ENCODE results near the gene MIR17HG. TPM values are rescaled to one million over a fixed set of nuclear protein-coding genes. Genes with fewer than 3 reads are reported as not detected.
"Not testable (repeated sequence)": the region's sequence is repeated elsewhere in the genome, so short reads cannot be mapped to it uniquely, and the experiment has no call there.

Gene MIR17HG
- total and polyA plus RNA-seq, 5 donors: 1.1 to 2.6 (median 1.9) TPM

DNA sequence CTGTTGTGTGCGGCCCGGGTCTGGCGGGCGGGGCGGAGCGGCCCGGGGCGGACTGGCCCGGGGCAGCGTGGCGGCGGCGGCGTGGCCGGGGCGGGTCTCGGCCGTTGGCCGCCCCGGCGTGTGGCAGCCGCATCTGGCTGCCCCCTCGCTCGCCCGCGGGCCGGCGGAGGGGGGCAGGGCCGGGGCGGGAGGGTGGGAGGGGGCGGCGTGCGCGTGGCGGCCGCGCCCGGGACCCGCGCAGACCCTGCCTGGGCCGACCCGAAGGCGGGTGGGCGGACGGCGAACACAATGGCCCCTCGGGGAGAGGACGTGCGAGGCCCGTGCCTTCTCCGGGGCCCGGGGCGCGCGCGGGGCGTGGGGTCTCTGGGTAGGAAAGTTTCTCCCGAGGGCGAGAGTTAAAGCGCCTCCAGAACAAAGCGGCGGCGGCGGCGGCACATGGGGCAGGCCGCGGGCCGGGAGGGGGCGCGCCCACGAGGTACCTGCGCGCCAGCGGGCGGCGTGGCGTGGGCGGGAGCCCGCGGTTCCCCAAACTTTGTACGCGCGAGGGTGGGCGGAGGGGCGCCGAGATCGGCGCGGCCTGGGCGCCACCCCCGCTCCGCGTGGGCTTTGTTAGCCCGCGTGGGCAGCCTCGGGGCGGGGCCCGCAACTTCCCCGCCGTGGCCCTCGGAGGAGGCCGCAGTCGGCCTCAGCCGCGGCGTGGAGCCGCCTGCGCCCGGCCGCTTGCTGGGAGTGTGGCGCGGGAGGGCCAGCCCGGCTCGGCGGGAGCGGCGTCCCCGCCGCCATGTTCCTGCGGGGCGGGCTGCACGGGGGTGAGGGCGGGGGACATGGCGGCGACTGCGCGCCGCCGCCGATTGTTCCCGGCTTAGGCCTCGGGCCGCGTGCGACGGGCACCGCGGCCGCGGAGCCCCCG lies 764 bp downstream of the MIR17HG start:
- under 1% methylated on average over 139 of the region's 141 CpGs for WGBS

DNA sequence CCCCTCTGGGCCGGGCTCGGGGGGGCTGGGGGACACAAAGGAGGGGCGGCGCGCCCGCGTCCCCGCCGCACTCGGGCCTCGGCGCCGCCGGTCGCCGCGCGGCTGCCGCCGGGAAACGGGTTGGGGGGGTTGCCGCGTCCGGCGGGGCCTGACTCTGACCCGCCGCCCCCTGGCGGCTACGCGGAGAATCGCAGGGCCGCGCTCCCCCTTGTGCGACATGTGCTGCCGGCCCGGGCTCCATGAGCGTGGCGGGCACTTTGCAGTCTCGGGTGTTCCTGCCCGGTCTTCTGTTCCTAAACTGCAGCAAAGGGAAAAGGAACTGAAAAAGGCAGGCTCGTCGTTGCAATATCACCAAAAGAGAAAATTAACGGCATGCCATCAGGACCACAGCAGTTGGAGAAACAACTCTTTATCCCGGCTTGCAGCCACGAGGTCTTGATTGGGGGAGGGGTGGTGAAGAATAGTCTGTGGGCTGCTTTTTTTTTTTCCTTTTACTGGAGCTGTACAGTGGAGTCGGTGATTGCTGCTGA lies 1.5 kb downstream of the MIR17HG start:
- intact Hi-C loops (cut with DNase I): no loop called here

More for the DNA sequence above, 764 bp downstream of the MIR17HG start:
- Histone ChIP-seq H3K4me1 (ENCODE audit: control insufficient read depth, insufficient read depth, low read length) (no peaks in the 10 kb centered on the region), H3K4me3 (ENCODE audit: low read length) (peak overlapping the region; percentile 78), H3K27me3 (ENCODE audit: control insufficient read depth, insufficient read depth) (no peaks in the 10 kb centered on the region), H3K9me3 (ENCODE audit: control insufficient read depth, low read length) (no peaks in the 10 kb centered on the region), H3K27ac (ENCODE audit: low read length) (peak overlapping the region; percentile 93)
- DNase-seq: peak; percentile 49 to 84 (median 76)
- ATAC-seq: peak; percentile 70 to 77
- intact Hi-C loops (cut with DNase I): no loop called here

DNA sequence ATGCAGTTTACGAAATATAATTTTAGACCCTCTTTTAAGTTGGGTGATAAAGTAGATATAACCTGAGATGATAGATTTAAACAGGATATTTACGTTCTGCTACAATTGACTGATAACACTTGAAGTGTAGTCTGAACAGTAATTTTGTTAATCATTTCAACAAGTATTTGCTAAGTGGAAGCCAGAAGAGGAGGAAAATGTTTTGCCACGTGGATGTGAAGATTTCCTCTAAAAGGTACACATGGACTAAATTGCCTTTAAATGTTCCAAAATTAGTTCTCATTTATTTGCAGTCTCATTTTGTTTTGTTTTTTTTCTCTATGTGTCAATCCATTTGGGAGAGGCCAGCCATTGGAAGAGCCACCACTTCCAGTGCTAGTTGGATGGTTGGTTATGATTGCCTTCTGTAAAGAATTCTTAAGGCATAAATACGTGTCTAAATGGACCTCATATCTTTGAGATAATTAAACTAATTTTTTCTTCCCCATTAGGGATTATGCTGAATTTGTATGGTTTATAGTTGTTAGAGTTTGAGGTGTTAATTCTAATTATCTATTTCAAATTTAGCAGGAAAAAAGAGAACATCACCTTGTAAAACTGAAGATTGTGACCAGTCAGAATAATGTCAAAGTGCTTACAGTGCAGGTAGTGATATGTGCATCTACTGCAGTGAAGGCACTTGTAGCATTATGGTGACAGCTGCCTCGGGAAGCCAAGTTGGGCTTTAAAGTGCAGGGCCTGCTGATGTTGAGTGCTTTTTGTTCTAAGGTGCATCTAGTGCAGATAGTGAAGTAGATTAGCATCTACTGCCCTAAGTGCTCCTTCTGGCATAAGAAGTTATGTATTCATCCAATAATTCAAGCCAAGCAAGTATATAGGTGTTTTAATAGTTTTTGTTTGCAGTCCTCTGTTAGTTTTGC lies 2.8 kb downstream of the MIR17HG start:
- Histone ChIP-seq H3K9me3 (ENCODE audit: control insufficient read depth, low read length) (no peaks in the 10 kb centered on the region), H3K27me3 (ENCODE audit: control insufficient read depth, insufficient read depth) (no peaks in the 10 kb centered on the region), H3K4me1 (ENCODE audit: control insufficient read depth, insufficient read depth, low read length) (no peaks in the 10 kb centered on the region), H3K27ac (ENCODE audit: low read length) (no peak overlapping the region), H3K4me3 (ENCODE audit: low read length) (no peak overlapping the region)
- intact Hi-C loops (cut with DNase I): no loop called here
- DNase-seq (no peak), ATAC-seq (no peak)
- 62% methylated on average over 5 of the region's 5 CpGs for WGBS

More for the DNA sequence above, 1.5 kb downstream of the MIR17HG start:
- WGBS: under 1% methylated on average over 46 of the region's 46 CpGs
- DNase-seq (peak; percentile 94 to 99 (median 98)), ATAC-seq (peak; percentile 86 to 89)
- Histone ChIP-seq H3K4me1 (ENCODE audit: control insufficient read depth, insufficient read depth, low read length) (no peaks in the 10 kb centered on the region), H3K4me3 (ENCODE audit: low read length) (peak overlapping the region; percentile 78), H3K9me3 (ENCODE audit: control insufficient read depth, low read length) (no peaks in the 10 kb centered on the region), H3K27ac (ENCODE audit: low read length) (peak overlapping the region; percentile 85), H3K27me3 (ENCODE audit: control insufficient read depth, insufficient read depth) (no peaks in the 10 kb centered on the region)

DNA sequence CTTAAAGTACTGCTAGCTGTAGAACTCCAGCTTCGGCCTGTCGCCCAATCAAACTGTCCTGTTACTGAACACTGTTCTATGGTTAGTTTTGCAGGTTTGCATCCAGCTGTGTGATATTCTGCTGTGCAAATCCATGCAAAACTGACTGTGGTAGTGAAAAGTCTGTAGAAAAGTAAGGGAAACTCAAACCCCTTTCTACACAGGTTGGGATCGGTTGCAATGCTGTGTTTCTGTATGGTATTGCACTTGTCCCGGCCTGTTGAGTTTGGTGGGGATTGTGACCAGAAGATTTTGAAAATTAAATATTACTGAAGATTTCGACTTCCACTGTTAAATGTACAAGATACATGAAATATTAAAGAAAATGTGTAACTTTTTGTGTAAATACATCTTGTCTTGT lies 3.6 kb downstream of the MIR17HG start:
- no peak overlapping the region for H3K27ac ChIP-seq (ENCODE audit: low read length)
- H3K9me3 ChIP-seq (ENCODE audit: control insufficient read depth, low read length): no peaks in the 10 kb centered on the region
- no peak overlapping the region for H3K4me3 ChIP-seq (ENCODE audit: low read length)
- intact Hi-C loops (cut with DNase I): no loop called here
- H3K4me1 ChIP-seq (ENCODE audit: control insufficient read depth, insufficient read depth, low read length): no peaks in the 10 kb centered on the region
- 86% methylated on average over 5 of the region's 5 CpGs for WGBS
- no peak for DNase-seq
- H3K27me3 ChIP-seq (ENCODE audit: control insufficient read depth, insufficient read depth): no peaks in the 10 kb centered on the region
- ATAC-seq: no peak

DNA sequence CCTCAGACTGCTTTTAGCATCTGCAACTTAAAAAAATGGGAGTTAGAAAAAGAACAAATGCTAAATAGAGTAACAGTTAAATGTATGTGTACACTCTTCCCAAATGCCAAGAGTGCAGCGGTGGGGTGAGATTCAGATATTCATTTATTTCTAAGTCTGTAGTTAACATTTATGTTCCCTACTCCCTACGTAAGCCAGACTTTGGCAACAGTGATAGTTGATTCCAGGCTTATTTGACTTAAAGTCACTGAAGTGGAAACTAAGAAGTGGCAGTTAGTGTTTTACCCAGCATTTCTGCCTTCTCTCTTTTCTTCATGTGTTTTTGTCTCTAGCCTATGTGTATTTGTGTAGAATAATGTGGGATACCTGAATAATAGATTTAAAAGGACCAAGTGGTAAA lies 4.5 kb downstream of the MIR17HG start:
- intact Hi-C loops (cut with DNase I): no loop called here
- no peaks in the 10 kb centered on the region for H3K9me3 ChIP-seq (ENCODE audit: control insufficient read depth, low read length)
- no peak overlapping the region for H3K4me3 ChIP-seq (ENCODE audit: low read length)
- H3K27ac ChIP-seq (ENCODE audit: low read length): no peak overlapping the region
- DNase-seq: no peak
- WGBS: 86% methylated on average over 2 of the region's 2 CpGs
- no peaks in the 10 kb centered on the region for H3K27me3 ChIP-seq (ENCODE audit: control insufficient read depth, insufficient read depth)
- H3K4me1 ChIP-seq (ENCODE audit: control insufficient read depth, insufficient read depth, low read length): no peaks in the 10 kb centered on the region
- no peak for ATAC-seq

DNA sequence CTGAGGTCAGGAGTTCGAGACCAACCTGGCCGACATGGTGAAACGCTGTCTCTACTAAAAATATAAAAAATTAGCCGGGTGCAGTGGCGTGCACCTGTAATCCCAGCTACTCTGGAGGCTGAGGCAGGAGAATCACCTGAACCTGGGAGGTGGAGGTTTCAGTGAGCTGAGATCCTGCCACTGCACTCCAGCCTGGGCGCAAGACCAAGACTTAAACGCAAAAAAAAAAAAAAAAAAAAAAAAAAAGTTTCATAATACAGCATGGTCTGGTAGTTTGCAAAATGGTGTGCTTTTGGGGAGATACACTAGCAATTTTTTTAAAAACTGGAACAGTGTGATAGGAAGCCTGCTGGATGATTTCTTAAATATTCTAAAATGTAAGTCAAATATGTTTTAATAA lies 5.4 kb downstream of the MIR17HG start:
- DNase-seq; intact Hi-C loops (cut with DNase I); ATAC-seq; H3K9me3 ChIP-seq (ENCODE audit: control insufficient read depth, low read length); H3K4me3 ChIP-seq (ENCODE audit: low read length); H3K27ac ChIP-seq (ENCODE audit: low read length); H3K4me1 ChIP-seq (ENCODE audit: control insufficient read depth, insufficient read depth, low read length); H3K27me3 ChIP-seq (ENCODE audit: control insufficient read depth, insufficient read depth): not testable (repeated sequence)
- 84% methylated on average over 7 of the region's 7 CpGs for WGBS

DNA sequence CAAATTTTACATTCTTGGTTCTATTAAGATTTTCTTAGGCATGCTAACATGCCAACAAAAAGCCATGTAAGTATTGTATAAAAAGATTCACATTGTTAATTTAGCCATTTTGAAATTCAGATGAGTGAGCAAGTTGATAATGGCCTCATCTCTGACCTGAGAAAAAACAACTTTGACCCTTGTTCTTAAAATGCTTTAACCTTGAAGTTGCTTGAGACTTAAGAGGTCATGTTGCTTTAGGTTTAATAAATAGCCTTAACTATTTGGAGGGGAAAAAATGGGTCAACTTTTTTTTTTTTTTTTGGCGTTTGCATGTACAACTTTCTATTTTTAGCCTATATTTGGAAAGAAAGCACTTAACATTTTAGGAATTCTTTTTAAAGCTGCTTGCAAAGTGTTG lies 6.0 kb downstream of the MIR17HG start:
- no peak for DNase-seq
- Histone ChIP-seq H3K4me1 (ENCODE audit: control insufficient read depth, insufficient read depth, low read length) (no peaks in the 10 kb centered on the region), H3K27me3 (ENCODE audit: control insufficient read depth, insufficient read depth) (no peaks in the 10 kb centered on the region), H3K9me3 (ENCODE audit: control insufficient read depth, low read length) (no peaks in the 10 kb centered on the region), H3K4me3 (ENCODE audit: low read length) (no peak overlapping the region), H3K27ac (ENCODE audit: low read length) (no peak overlapping the region)
- intact Hi-C loops (cut with DNase I): no loop called here
- WGBS: 19% methylated on average over 1 of the region's 1 CpG
- no peak for ATAC-seq

DNA sequence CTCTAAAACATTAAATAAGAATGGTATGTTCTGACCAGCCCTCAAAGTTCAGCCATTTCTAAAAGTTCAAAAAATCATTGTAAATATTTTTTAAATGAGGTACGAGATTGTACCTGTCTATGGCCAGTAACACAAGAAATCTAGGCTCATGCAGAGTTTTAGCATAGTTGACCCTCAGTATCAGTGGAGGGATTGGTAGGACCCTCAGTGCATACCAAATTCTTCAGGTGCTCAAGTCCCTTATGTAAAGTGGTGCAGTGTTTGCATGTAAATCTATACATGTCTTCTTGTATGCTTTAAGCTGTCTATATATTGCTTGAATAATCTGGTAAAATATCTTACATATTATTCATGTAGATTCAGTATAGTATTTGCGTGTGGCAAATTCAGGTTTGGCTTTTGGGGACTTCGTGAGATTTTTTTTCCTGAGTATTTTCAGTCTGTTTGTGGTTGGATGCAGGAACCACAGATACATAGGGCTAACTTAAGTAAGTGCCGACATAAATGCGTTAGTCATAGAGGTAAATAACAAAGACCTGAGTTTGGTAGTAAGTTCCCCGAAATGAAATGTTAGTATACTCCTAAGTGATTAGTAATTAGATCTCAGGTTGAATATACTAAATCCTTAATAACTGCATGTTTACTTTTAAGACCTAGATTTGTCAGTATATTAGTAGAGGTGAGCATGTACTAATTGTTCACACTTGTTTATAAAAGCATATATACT lies 7.8 kb downstream of the MIR17HG start:
- H3K9me3 ChIP-seq (ENCODE audit: control insufficient read depth, low read length): no peaks in the 10 kb centered on the region
- ATAC-seq (no peak), DNase-seq (no peak)
- 95% methylated on average over 6 of the region's 6 CpGs for WGBS
- H3K27me3 ChIP-seq (ENCODE audit: control insufficient read depth, insufficient read depth): no peaks in the 10 kb centered on the region
- H3K27ac ChIP-seq (ENCODE audit: low read length): no peak overlapping the region
- H3K4me1 ChIP-seq (ENCODE audit: control insufficient read depth, insufficient read depth, low read length): no peaks in the 10 kb centered on the region
- no peak overlapping the region for H3K4me3 ChIP-seq (ENCODE audit: low read length)
- intact Hi-C loops (cut with DNase I): no loop called here

DNA sequence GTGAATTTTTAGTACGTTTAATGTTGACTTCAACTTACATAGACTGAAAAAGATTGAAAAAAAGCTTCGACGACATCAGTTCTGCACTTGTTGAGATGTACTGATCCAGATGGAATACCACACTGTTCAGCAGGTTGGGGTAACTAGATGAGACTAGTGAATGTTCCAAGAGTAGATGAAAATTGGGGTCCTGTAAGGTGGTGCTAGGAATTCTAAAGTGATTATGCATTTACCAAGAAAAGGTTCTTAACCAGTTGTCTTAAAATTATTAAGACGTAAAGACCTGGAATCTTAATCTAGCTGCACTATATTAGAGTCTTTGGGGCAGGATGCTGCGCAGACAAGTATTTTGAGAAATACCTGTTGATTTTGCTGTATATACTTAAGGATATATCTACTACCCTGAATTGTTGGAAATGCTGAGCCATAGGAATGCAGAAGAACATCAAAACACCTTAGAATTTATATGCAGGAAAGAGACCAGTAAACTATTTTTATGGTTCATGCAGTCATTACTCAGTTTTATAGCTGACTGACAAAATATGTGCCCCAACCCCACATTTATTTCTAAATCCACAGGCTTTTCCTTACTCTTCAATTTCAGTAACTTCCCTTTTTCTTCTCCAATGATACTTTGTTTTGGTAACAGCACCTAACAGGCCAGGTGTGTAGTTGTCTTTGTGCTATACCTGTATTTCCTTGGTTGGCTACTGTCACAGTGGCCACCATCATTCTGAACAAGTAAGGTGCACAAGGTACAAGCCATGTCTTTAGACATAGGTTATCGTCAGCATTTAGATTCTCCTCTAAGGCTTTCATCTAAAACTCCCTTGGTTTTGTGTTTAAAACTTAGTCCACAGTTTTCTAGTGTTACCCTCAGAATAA lies 8.6 kb downstream of the MIR17HG start:
- H3K27ac ChIP-seq (ENCODE audit: low read length): no peak overlapping the region
- no peak for DNase-seq
- no peaks in the 10 kb centered on the region for H3K9me3 ChIP-seq (ENCODE audit: control insufficient read depth, low read length)
- WGBS: 94% methylated on average over 6 of the region's 6 CpGs
- H3K4me1 ChIP-seq (ENCODE audit: control insufficient read depth, insufficient read depth, low read length): no peaks in the 10 kb centered on the region
- ATAC-seq: no peak
- intact Hi-C loops (cut with DNase I): no loop called here
- H3K27me3 ChIP-seq (ENCODE audit: control insufficient read depth, insufficient read depth): no peaks in the 10 kb centered on the region
- H3K4me3 ChIP-seq (ENCODE audit: low read length): no peak overlapping the region
